ENCODE results near the gene OTOG. TPM values are rescaled to one million over a fixed set of nuclear protein-coding genes. Genes with fewer than 3 reads are reported as not detected.

OTOG gene
- polyA plus RNA-seq, 1 experiment = not detected

DNA sequence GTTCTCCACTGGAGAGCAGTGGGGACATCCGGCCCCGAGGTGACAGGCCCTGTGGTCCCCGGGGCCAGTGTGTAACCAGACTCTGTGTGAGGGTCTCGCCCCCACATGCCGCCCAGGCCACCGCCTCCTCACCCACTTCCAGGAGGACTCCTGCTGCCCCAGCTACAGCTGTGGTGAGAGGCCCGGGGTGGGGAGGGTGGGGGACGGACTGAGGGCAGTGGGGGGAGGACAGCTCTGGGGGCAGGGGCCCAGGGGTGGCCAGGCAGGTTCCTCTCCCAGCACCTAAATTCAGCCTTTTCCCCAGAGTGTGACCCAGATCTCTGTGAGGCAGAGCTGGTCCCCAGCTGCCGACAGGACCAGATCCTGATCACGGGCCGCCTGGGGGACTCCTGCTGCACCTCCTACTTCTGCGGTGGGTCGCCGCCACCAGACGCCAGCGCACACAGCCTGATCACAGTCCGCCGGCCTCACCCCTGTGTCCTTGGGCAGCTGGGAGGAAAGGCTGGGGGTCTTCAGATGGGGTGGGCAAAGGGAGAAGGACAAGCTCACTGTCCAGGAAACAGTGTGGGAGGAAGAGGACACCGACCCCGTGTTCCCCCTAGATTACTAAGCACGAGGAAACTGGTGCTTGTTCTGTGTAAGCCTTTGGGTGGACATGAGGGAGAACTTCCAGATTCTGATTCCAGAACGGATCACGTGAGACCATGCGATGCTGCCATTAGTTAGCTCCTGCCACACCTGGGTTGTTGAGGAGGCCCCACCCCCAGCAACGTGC, 87.9 kb downstream of the OTOG start:
- CTCF ChIA-PET = interaction anchor here (1.0 kb wide), 1 partner anchor 36 kb away, joined by 3 read pairs; no protein-coding TSS in a partner anchor
- no peaks in the 10 kb centered on the region for H3K36me3 ChIP-seq (ENCODE audit: control insufficient read depth, insufficient read depth, low read length)
- POLR2A ChIA-PET = no interaction called here
- no peaks in the 10 kb centered on the region for H3K27me3 ChIP-seq (ENCODE audit: control insufficient read depth, insufficient read depth, low read length)
- no peak overlapping the region for H3K4me3 ChIP-seq (ENCODE audit: low read depth, low read length)
- DNase-seq (ENCODE audit: low read depth) = no peak
- TF ChIP-seq, protein P1, sequence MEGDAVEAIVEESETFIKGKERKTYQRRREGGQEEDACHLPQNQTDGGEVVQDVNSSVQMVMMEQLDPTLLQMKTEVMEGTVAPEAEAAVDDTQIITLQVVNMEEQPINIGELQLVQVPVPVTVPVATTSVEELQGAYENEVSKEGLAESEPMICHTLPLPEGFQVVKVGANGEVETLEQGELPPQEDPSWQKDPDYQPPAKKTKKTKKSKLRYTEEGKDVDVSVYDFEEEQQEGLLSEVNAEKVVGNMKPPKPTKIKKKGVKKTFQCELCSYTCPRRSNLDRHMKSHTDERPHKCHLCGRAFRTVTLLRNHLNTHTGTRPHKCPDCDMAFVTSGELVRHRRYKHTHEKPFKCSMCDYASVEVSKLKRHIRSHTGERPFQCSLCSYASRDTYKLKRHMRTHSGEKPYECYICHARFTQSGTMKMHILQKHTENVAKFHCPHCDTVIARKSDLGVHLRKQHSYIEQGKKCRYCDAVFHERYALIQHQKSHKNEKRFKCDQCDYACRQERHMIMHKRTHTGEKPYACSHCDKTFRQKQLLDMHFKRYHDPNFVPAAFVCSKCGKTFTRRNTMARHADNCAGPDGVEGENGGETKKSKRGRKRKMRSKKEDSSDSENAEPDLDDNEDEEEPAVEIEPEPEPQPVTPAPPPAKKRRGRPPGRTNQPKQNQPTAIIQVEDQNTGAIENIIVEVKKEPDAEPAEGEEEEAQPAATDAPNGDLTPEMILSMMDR (IDR thresholded peaks at IDR 0.05; ENCODE audit: insufficient read depth, low read depth, low read length) = no peak

DNA sequence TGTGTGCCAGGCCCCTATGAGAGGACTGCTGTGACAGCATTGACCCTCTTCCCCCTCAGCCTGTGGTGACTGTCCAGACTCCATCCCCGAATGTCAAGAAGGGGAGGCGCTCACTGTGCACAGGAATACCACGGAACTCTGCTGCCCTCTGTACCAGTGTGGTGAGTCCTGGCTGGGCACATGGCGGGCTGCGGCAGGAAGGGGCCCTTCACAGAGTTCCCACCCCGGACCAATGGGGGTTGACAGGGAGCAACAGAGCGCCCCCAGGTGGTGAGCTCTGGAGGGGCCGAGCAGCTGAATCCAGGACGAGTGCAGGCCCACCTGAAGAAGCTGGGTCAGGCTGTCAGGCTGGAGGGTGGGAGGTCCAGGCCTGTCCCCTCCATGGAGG, 88.5 kb downstream of the OTOG start:
- no peaks in the 10 kb centered on the region for H3K27me3 ChIP-seq (ENCODE audit: control insufficient read depth, insufficient read depth, low read length)
- POLR2A ChIA-PET = no interaction called here
- TF ChIP-seq, protein P1 (IDR thresholded peaks at IDR 0.05; ENCODE audit: insufficient read depth, low read depth, low read length) = no peak
- no peaks in the 10 kb centered on the region for H3K36me3 ChIP-seq (ENCODE audit: control insufficient read depth, insufficient read depth, low read length)
- no peak overlapping the region for H3K4me3 ChIP-seq (ENCODE audit: low read depth, low read length)
- no peak for DNase-seq (ENCODE audit: low read depth)
- CTCF ChIA-PET = no interaction called here

DNA sequence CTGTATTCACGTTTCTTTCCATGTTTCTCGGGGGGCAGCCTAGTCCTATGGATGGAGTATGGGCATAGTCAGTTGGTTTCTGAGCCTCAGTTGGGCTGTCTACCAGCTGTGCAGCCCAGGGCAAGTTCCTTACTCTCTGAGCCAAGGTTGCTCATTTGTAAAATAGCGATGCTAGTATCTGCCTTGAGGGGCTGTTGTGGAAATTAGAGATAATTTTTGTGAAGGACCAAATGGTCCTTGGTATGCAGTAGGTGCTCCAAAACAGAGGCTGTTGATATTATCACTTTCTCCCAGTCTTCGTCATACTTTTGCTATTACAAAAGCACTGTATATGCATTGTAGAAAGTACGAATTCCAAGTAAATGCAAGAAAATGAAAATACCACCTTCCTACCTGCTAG, 89.7 kb downstream of the OTOG start:
- ChIA-PET POLR2A (no interaction called here), CTCF (interaction anchor here (0.9 kb wide), 1 partner anchor 16 kb away, joined by 3 read pairs; no protein-coding TSS in a partner anchor)
- TF ChIP-seq, protein P1 (IDR thresholded peaks at IDR 0.05; ENCODE audit: insufficient read depth, low read depth, low read length) = no peak
- Histone ChIP-seq H3K4me3 (ENCODE audit: low read depth, low read length) (no peak overlapping the region), H3K27me3 (ENCODE audit: control insufficient read depth, insufficient read depth, low read length) (no peaks in the 10 kb centered on the region), H3K36me3 (ENCODE audit: control insufficient read depth, insufficient read depth, low read length) (no peaks in the 10 kb centered on the region)
- DNase-seq (ENCODE audit: low read depth) = no peak

DNA sequence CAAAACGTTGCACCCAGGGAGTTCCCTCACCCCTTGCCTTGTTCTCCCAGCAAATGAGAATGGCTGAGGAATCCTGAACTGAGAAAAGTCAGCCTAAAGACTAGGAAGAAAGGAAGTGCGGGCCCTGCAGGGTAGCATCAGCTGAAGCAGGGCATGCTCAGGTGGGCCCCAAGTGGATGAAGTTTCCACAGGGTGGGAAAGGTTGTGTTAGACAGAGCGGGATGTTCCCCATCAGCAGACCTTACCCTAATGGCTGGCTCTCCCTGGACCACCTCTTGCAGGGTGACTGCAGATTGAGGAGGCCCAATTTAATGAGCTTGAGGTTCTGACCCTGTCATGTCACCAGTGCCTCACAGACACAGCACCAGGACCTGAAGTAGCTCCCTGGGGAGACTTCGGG, 90.8 kb downstream of the OTOG start:
- TF ChIP-seq, protein P1 (IDR thresholded peaks at IDR 0.05; ENCODE audit: insufficient read depth, low read depth, low read length) = no peak
- no peaks in the 10 kb centered on the region for H3K36me3 ChIP-seq (ENCODE audit: control insufficient read depth, insufficient read depth, low read length)
- no peaks in the 10 kb centered on the region for H3K27me3 ChIP-seq (ENCODE audit: control insufficient read depth, insufficient read depth, low read length)
- H3K4me3 ChIP-seq (ENCODE audit: low read depth, low read length) = no peak overlapping the region
- ChIA-PET CTCF (no interaction called here), POLR2A (no interaction called here)
- DNase-seq (ENCODE audit: low read depth) = no peak

DNA sequence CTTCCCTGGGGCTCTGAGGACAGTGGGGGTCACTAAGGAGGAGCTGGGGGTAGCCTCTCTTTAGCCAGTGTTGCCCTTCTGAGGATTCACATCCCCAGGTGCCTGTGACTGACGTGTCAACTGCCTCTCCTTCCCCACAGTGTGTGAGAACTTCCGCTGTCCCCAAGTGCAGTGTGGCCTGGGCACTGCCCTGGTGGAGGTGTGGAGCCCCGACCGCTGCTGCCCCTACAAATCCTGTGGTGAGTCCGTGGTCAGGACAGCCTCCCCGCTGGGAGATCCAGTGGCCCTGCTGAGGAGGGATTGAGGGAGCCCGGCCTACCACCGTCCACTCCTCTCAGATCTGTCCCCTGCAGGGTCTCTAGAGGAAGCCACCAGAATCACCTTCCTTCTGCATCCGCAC, 91.3 kb downstream of the OTOG start:
- Histone ChIP-seq H3K36me3 (ENCODE audit: control insufficient read depth, insufficient read depth, low read length) (no peaks in the 10 kb centered on the region), H3K4me3 (ENCODE audit: low read depth, low read length) (no peak overlapping the region), H3K27me3 (ENCODE audit: control insufficient read depth, insufficient read depth, low read length) (no peaks in the 10 kb centered on the region)
- CTCF ChIA-PET = no interaction called here
- DNase-seq (ENCODE audit: low read depth) = no peak
- POLR2A ChIA-PET = no interaction called here
- TF ChIP-seq, protein P1 (IDR thresholded peaks at IDR 0.05; ENCODE audit: insufficient read depth, low read depth, low read length) = no peak
